Endodermal cell (in vitro differentiated cells): ENCODE results near the gene OPCML. TPM values are rescaled to one million over a fixed set of nuclear protein-coding genes. Genes with fewer than 3 reads are reported as not detected.

Experiments used
- DNase-seq: peaks from one replicate; pipeline ENCODE4 v3.0.0-alpha.2; 2017
- H3K27ac ChIP-seq: 2 replicates; pipeline ENCODE4 v1.5.1; 2013; ENCODE audit warnings: mild to moderate bottlenecking, low read depth, low read length, moderate library complexity
- H3K27me3 ChIP-seq: 2 replicates; pipeline ENCODE4 v1.6.1; 2013; ENCODE audit warnings: mild to moderate bottlenecking, low read length, moderate library complexity; ENCODE audit not compliant: insufficient read depth, control insufficient read depth, poor library complexity, severe bottlenecking
- H3K36me3 ChIP-seq: 2 replicates; pipeline ENCODE4 v1.7.0; 2013; ENCODE audit warnings: mild to moderate bottlenecking, low read length, moderate library complexity; ENCODE audit not compliant: control insufficient read depth, insufficient read depth
- H3K4me1 ChIP-seq: one replicate; pipeline ENCODE4 v1.7.0; 2013; ENCODE audit warnings: low read length; ENCODE audit not compliant: control insufficient read depth, insufficient read depth
- H3K4me3 ChIP-seq: 2 replicates; pipeline ENCODE4 v1.5.1; 2013; ENCODE audit warnings: mild to moderate bottlenecking, low read length, moderate library complexity
- H3K9ac ChIP-seq: 2 replicates; pipeline ENCODE4 v1.6.1; 2013; ENCODE audit warnings: mild to moderate bottlenecking, low read length, moderate library complexity; ENCODE audit not compliant: poor library complexity, severe bottlenecking; ENCODE audit errors: extremely low read depth
- H3K9me3 ChIP-seq: 2 replicates; pipeline ENCODE4 v1.6.1; 2013; ENCODE audit warnings: mild to moderate bottlenecking, low read length, moderate library complexity; ENCODE audit not compliant: control insufficient read depth
- H3K27ac Mint-ChIP-seq: 2 replicates; pipeline ENCODE4 v1.8.0; 2020; ENCODE audit warnings: mixed read lengths
- H3K27me3 Mint-ChIP-seq: 2 replicates; pipeline ENCODE4 v1.8.0; 2021; ENCODE audit warnings: mild to moderate bottlenecking, mixed read lengths; ENCODE audit not compliant: insufficient read depth
- H3K36me3 Mint-ChIP-seq: 2 replicates; pipeline ENCODE4 v1.8.0; 2020; ENCODE audit warnings: low read depth, mixed read lengths
- H3K4me1 Mint-ChIP-seq: 2 replicates; pipeline ENCODE4 v1.8.0; 2020; ENCODE audit warnings: mixed read lengths
- H3K4me3 Mint-ChIP-seq: 2 replicates; pipeline ENCODE4 v1.8.0; 2020; ENCODE audit warnings: mild to moderate bottlenecking, moderate library complexity, mixed read lengths
- H3K9me3 Mint-ChIP-seq: 2 replicates; pipeline ENCODE4 v1.8.0; 2020; ENCODE audit warnings: mild to moderate bottlenecking, mixed read lengths
- CTCF ChIP-seq: fragments of 200-600 bp; sonication (generic); conservative IDR thresholded peaks from 2 replicates; pipeline ENCODE4 v1.5.0; 2021; ENCODE audit warnings: antibody characterized with exemption, mild to moderate bottlenecking
- WGBS, 2 experiments: methylation state at CpG; one replicate each; pipeline versions ENCODE4 v1.1.5 to v1.1.7; 2013; ENCODE audit warnings: missing lambda C conversion rate in 2 of 2, mixed read lengths in 1 of 2; ENCODE audit not compliant: insufficient coverage in 1 of 2, insufficient read length in 1 of 2; 5-methylcytosine and 5-hydroxymethylcytosine counted together
- total RNA-seq, 2 donors: library from RNA; stranded (reverse); fragmentation: NEBNext Ultra II Directional in 1 of 2; extraction: Animal tissue kit (Norgen Biotek cat#: 25700) in 1 of 2; gene quantifications; 2 replicates in 1 of 2; 3 replicates in 1 of 2; pipeline ENCODE4 v1.2.1, GENCODE V29; 2021

OPCML gene
- total RNA-seq, 2 donors from 2014 or later, result 0.49 to 0.86 TPM

DNA sequence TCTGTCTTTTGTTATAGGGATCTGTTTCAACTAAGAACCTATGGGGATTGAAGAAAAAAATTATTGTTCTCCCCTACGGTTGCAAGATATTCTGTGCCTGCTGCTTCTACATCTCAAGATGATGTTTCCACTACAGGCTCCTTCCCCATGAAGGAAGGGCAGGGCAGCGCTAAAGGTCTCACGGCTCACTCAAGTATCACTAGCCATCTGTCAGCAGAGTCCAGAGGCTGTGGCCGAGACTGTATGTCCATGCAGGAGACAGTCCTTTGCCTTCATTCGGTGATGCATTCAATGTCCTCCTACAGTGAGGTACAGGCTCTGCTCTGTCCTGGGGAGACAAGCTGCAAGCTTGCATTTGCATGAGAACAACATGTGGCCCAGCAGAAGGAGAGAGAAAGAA, 518.0 kb downstream of the OPCML start:
- WGBS, 2 experiments, result 90 to 100% methylated on average over 5 of the region's 5 CpGs

GRCh38 chr11:133012803-133013202, 519.5 kb downstream of the OPCML start:
- Mint-ChIP-seq H3K36me3 (no peaks in the 10 kb centered on the region), H3K27ac (no peak overlapping the region), H3K9me3 (no peaks in the 10 kb centered on the region), H3K4me1 (peaks cover 54% of the 10 kb centered on the region), H3K27me3 (peaks cover 4% of the 10 kb centered on the region), H3K4me3 (no peak overlapping the region)
- Histone ChIP-seq H3K9ac (no peak overlapping the region), H3K9me3 (no peaks in the 10 kb centered on the region), H3K27me3 (no peaks in the 10 kb centered on the region), H3K27ac (no peak overlapping the region), H3K4me1 (peaks cover 26% of the 10 kb centered on the region), H3K36me3 (no peaks in the 10 kb centered on the region), H3K4me3 (no peak overlapping the region)
- TF ChIP-seq CTCF, result no peak
- WGBS, 2 experiments, result 92 to 100% methylated on average over 1 to 4 of the region's 4 CpGs
- no peak for DNase-seq

More for the DNA sequence above, 518.0 kb downstream of the OPCML start:
- Mint-ChIP-seq H3K36me3 (no peaks in the 10 kb centered on the region), H3K4me1 (peaks cover 46% of the 10 kb centered on the region), H3K27me3 (peaks cover 6% of the 10 kb centered on the region), H3K4me3 (no peak overlapping the region), H3K9me3 (no peaks in the 10 kb centered on the region), H3K27ac (no peak overlapping the region)
- no peaks in the 10 kb centered on the region for H3K36me3 ChIP-seq
- no peak overlapping the region for H3K4me3 ChIP-seq
- H3K4me1 ChIP-seq, result peaks cover 33% of the 10 kb centered on the region
- no peak overlapping the region for H3K27ac ChIP-seq
- H3K9me3 ChIP-seq, result no peaks in the 10 kb centered on the region
- TF ChIP-seq CTCF, result no peak
- no peak overlapping the region for H3K9ac ChIP-seq
- no peak for DNase-seq
- H3K27me3 ChIP-seq, result no peaks in the 10 kb centered on the region

DNA sequence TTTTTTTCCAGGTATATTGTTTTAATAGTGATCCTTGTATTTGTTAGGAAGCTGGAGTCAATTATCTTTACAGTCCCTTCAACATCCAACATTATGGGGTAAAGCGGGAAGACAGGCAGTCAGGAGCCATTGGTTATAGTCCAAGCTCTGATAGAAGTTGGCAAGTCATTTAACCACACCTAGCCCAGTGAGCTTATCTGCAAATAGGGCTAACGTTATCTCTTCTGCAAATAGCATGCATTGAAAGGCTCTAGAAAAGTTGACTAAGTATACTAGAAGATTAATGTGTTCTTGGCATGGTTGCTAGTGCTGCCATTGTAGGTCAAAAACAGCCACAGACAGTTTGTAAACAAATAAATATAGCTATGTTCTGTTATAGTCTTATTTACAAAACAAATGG, 520.7 kb downstream of the OPCML start:
- Mint-ChIP-seq H3K36me3 (no peaks in the 10 kb centered on the region), H3K9me3 (peaks cover under 1% of the 10 kb centered on the region), H3K27ac (no peak overlapping the region), H3K4me3 (no peak overlapping the region), H3K4me1 (peaks cover 65% of the 10 kb centered on the region), H3K27me3 (peaks cover 4% of the 10 kb centered on the region)
- Histone ChIP-seq H3K36me3 (no peaks in the 10 kb centered on the region), H3K9me3 (peaks cover 2% of the 10 kb centered on the region), H3K27ac (no peak overlapping the region), H3K4me3 (no peak overlapping the region), H3K27me3 (no peaks in the 10 kb centered on the region), H3K4me1 (peaks cover 28% of the 10 kb centered on the region), H3K9ac (no peak overlapping the region)
- no peak for TF ChIP-seq CTCF
- WGBS, 2 experiments, result 83% methylated on average over 1 to 2 of the region's 2 CpGs
- no peak for DNase-seq
